ENCODE measurements around the gene SETBP1. TPM values are rescaled to one million over a fixed set of nuclear protein-coding genes. Genes with fewer than 3 reads are reported as not detected.

The SETBP1 gene
- total RNA-seq, 4 donors from 2014 or later, result 3.3 to 86.6 (median 16.3) TPM

DNA sequence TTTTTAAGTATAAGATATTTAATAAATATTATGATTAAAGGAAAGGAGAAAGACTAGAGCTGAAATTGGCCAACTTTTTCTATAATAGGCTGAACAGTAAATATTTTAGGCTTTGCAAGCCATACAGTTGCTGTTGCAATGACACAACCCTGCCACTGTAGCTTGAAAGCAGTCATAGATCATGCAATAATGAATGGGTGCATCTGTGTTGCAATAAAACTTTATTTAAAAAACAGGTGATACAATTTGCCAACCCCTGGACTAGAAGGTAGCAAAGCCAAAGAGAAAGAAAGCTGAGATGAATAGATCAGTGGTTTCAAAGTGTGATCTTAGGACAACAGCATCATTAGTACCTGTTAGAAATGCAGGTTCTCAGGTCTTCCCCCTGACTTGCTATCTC, 219.1 kb downstream of the SETBP1 start:
- no peak for DNase-seq
- no peaks in the 10 kb centered on the region for H3K27me3 ChIP-seq
- no peak overlapping the region for H3K27ac ChIP-seq
- TF ChIP-seq, protein P1, sequence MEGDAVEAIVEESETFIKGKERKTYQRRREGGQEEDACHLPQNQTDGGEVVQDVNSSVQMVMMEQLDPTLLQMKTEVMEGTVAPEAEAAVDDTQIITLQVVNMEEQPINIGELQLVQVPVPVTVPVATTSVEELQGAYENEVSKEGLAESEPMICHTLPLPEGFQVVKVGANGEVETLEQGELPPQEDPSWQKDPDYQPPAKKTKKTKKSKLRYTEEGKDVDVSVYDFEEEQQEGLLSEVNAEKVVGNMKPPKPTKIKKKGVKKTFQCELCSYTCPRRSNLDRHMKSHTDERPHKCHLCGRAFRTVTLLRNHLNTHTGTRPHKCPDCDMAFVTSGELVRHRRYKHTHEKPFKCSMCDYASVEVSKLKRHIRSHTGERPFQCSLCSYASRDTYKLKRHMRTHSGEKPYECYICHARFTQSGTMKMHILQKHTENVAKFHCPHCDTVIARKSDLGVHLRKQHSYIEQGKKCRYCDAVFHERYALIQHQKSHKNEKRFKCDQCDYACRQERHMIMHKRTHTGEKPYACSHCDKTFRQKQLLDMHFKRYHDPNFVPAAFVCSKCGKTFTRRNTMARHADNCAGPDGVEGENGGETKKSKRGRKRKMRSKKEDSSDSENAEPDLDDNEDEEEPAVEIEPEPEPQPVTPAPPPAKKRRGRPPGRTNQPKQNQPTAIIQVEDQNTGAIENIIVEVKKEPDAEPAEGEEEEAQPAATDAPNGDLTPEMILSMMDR (IDR thresholded peaks at IDR 0.05), result peak in 3 of 6 experiments; percentile 7 to 19 (median 17)
- TF ChIP-seq POLR2A (IDR thresholded peaks at IDR 0.05), result no peak
- H3K4me1 ChIP-seq, result no peaks in the 10 kb centered on the region
- H3K9me3 ChIP-seq, result no peaks in the 10 kb centered on the region
- H3K4me3 ChIP-seq, result no peak overlapping the region
- H3K36me3 ChIP-seq, result no peaks in the 10 kb centered on the region

DNA sequence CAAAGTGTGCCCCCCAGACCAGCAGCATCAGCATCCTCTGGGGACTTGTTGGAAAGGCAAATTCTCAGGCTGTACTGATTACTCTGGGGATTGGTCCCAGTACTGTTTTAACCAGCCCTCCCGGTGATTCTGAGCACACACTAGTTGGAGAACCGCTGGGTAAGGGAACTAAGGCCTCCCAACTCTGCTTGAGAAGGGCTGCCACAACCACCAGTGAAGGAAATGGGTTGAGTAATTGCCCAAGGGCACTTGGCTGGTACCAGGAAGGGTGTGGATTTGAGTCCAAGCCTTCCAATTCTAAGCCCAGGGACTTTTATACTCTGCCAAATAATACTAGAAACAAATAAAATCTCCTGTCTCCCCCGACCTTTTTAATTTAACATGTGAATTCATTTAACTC, 219.9 kb downstream of the SETBP1 start:
- H3K4me3 ChIP-seq, result no peak overlapping the region
- H3K9me3 ChIP-seq, result no peaks in the 10 kb centered on the region
- no peak for DNase-seq
- TF ChIP-seq POLR2A (IDR thresholded peaks at IDR 0.05), result no peak
- TF ChIP-seq, protein P1 (IDR thresholded peaks at IDR 0.05), result no peak
- no peaks in the 10 kb centered on the region for H3K4me1 ChIP-seq
- no peaks in the 10 kb centered on the region for H3K27me3 ChIP-seq
- no peak overlapping the region for H3K27ac ChIP-seq
- no peaks in the 10 kb centered on the region for H3K36me3 ChIP-seq

DNA sequence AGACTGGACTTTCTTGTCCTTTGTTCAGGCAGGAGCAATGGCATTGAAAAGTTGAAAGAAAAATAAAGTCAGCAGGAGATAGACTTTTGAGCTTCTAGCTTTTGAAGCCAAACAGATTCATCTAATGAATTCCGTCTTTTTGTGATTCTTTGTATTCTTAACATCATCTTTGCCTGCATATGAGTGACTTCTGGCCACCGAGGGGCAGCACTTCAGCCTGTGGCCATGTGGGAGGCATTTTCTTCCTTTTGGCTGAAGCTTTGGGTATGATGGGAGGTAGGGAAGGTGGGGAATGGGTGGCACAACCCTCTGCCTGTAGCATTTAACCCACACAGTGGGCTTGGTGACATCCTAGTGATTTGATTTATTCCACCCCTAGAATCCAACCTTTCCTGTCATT, 220.6 kb downstream of the SETBP1 start:
- TF ChIP-seq POLR2A (IDR thresholded peaks at IDR 0.05), result no peak
- TF ChIP-seq, protein P1 (IDR thresholded peaks at IDR 0.05), result peak in 3 of 6 experiments; percentile 6 to 33 (median 12)
- DNase-seq, result no peak
- H3K9me3 ChIP-seq, result no peaks in the 10 kb centered on the region
- H3K4me1 ChIP-seq, result no peaks in the 10 kb centered on the region
- no peaks in the 10 kb centered on the region for H3K27me3 ChIP-seq
- H3K27ac ChIP-seq, result no peak overlapping the region
- no peaks in the 10 kb centered on the region for H3K36me3 ChIP-seq
- H3K4me3 ChIP-seq, result no peak overlapping the region

DNA sequence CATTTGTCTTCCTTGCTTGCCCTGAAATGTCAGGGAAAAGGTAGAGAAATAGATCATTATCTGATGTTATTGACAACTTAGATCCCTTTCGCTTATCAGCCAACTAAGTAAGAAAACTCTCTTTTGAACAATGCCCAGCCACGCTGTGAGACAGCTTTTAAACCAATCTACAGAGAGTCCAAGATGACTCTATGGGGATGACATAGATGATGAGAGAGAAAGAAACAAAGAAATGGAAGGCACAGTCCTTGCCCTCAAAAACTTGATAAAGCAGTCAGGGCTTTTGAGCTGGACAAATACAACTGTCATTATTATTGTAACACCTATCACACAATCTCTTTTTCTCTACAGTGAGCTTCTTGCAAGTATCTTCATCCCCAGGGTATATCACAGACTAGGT, 222.6 kb downstream of the SETBP1 start:
- Histone ChIP-seq H3K9me3 (no peaks in the 10 kb centered on the region), H3K4me1 (no peaks in the 10 kb centered on the region), H3K36me3 (no peaks in the 10 kb centered on the region), H3K4me3 (no peak overlapping the region), H3K27ac (no peak overlapping the region), H3K27me3 (no peaks in the 10 kb centered on the region)
- DNase-seq, result no peak
- TF ChIP-seq, protein P1 (IDR thresholded peaks at IDR 0.05), result no peak
- TF ChIP-seq POLR2A (IDR thresholded peaks at IDR 0.05), result no peak

DNA sequence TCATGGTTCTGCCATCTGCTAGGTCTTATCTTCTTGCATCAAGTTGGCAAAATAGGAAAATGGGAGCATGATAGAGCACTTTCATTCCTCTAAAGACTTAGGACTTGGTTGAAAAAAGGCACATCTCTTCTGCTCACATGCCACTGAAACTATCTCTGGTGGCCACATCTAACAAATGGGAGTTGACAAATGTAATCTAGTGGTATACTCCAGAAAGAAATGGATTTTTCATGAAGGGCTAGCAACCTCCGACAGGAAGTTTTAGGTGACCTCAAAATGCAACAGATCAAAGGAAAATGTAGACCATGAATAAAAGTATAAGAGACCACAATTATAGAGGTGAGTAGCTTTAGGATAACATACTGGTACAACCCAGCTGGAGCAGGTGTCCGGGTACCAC, 224.1 kb downstream of the SETBP1 start:
- H3K9me3 ChIP-seq, result no peaks in the 10 kb centered on the region
- TF ChIP-seq POLR2A (IDR thresholded peaks at IDR 0.05), result no peak
- TF ChIP-seq, protein P1 (IDR thresholded peaks at IDR 0.05), result no peak
- no peaks in the 10 kb centered on the region for H3K27me3 ChIP-seq
- DNase-seq, result no peak
- no peak overlapping the region for H3K4me3 ChIP-seq
- H3K4me1 ChIP-seq, result no peaks in the 10 kb centered on the region
- no peak overlapping the region for H3K27ac ChIP-seq
- no peaks in the 10 kb centered on the region for H3K36me3 ChIP-seq

DNA sequence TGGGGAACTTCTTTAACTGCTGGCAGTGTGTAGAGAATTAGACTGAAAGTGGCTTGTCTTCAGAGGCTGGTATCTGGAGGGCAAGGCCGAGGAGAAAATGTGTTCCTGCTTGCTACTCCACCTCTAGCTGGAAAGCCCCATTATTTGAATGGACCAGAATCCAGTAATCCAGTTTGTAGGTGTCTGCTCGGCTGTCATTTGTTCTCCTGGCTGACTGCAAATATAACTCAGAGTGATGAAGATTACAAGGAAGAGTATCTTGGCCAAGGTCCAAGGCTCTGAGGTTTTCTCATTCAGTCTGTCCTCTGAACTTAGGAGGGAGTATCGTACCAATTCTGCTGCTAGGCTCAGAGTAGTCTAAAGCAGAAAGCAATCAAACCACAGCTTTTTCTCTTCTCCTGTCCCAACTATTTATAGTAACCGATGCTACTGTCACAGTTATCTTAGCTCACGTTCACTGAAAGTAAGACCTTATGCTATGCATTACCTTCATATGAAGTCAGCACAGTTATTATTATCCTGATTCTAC, 228.6 kb downstream of the SETBP1 start:
- TF ChIP-seq, protein P1 (IDR thresholded peaks at IDR 0.05), result no peak
- TF ChIP-seq POLR2A (IDR thresholded peaks at IDR 0.05), result no peak
- no peaks in the 10 kb centered on the region for H3K27me3 ChIP-seq
- H3K27ac ChIP-seq, result peak overlapping the region in 1 of 4 donors; percentile 38
- H3K36me3 ChIP-seq, result no peaks in the 10 kb centered on the region
- no peaks in the 10 kb centered on the region for H3K4me1 ChIP-seq
- peak in 2 of 3 donors; percentile 22 to 53 for DNase-seq
- H3K4me3 ChIP-seq, result no peak overlapping the region
- H3K9me3 ChIP-seq, result no peaks in the 10 kb centered on the region
